GM12873 (cell line): ENCODE data around the gene PCDH9.

Experiments
- TF ChIP-seq, protein P1 (sequence below): IDR thresholded peaks from 2 replicates; pipeline ENCODE4 v1.5.1; 2012; ENCODE audit warnings: low read depth, mild to moderate bottlenecking, moderate library complexity, low read length, control low read depth; ENCODE audit not compliant: insufficient read depth; ENCODE audit errors: missing control alignments

The PCDH9 gene

DNA sequence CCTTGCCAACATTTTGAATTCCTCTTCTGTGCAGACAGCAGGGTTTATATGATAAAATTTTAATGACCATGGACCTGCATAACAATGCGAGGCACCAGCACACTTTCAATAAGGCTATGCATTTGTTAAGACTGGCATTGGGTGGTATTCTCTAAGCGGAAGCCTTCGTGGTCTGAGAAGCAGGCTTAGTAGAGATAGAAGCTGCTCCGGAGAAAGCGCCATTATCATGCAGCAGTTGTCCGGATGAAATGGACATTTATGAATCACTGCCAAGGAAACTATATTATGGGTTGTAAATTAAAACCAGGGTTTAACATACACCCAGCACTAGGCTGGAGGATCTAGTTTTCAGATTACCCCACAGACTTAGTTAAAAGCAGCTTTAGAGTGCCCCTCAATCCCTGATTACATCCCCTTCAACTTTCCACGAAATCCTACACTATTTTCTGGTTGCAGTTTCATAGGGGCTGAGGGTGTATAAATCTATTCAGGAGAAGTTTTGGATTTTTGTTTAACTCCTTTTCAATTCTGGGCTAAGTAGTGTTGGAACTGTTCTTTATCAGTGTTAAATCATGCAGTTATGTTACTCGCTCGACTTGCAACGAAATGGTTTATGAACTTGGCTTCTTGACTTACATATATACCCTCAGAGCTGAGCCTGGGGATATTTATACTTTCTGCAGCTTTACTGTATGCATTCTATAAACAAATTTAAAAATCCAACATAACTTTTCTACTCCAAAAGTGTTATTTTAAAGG, 193.3 kb downstream of the PCDH9 start:
- TF ChIP-seq, protein P1, sequence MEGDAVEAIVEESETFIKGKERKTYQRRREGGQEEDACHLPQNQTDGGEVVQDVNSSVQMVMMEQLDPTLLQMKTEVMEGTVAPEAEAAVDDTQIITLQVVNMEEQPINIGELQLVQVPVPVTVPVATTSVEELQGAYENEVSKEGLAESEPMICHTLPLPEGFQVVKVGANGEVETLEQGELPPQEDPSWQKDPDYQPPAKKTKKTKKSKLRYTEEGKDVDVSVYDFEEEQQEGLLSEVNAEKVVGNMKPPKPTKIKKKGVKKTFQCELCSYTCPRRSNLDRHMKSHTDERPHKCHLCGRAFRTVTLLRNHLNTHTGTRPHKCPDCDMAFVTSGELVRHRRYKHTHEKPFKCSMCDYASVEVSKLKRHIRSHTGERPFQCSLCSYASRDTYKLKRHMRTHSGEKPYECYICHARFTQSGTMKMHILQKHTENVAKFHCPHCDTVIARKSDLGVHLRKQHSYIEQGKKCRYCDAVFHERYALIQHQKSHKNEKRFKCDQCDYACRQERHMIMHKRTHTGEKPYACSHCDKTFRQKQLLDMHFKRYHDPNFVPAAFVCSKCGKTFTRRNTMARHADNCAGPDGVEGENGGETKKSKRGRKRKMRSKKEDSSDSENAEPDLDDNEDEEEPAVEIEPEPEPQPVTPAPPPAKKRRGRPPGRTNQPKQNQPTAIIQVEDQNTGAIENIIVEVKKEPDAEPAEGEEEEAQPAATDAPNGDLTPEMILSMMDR: no peak

DNA sequence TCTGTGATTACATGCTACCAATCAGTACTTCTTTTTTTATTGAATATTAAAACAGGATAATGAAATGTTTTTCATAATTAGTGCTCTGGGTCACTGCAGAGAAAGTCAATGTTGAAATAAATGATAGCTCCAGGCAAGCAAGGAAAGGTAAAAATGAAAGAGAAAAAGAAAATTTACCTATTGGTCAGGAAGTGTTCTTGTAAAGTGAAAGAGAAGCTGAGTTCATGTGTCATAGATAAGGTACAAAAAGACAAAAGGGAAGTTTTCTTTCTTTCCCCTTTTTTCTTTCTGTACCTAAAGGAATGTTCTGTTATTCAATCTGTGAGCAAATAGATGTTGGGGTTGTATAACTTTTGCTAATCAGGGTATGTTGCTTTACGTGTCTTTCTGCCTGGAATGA, 197.0 kb downstream of the PCDH9 start:
- TF ChIP-seq, protein P1: no peak

- TF ChIP-seq, protein P1: no peak
Observed at GRCh38 chr13:67023130-67023876, 206.8 kb downstream of the PCDH9 start.

DNA sequence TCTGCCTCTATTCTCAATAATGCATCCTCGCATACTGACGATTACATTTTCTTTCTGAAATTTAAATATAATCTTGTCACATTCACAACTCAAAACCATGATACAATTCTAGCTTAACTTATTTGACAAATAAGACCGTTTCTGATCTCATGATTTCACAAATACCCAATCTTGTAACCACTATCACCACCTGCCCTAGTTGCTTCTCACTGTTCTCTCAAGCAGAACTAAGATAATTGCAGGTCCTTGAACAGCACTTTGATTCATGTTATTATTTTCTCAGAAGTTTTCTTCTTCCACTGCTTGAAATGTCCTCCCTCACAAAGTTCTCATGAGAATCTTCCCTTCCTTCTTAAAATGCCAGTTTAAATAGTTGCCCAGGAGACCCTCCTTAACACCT, 211.4 kb downstream of the PCDH9 start:
- TF ChIP-seq, protein P1: no peak

DNA sequence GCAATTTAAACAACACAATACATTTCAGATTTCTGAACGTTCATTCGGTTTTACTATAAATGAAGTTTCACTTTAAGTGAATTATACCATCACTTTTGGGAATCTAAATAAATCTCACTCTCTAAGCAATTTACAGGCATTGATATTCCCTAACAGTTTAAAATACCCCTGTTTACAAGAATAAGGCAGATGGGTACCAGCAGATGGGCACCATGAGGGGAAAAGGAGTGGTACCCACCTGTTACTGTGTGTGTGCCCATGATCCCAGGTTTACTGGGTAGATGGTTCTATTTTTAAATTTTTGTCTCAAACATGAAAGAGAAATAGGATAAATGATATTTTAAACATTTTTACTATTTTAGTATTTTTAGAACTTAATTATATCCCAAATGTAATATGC, 212.9 kb downstream of the PCDH9 start:
- TF ChIP-seq, protein P1: no peak

- TF ChIP-seq, protein P1: no peak
Observed at GRCh38 chr13:67015976-67016600, 214.0 kb downstream of the PCDH9 start.

DNA sequence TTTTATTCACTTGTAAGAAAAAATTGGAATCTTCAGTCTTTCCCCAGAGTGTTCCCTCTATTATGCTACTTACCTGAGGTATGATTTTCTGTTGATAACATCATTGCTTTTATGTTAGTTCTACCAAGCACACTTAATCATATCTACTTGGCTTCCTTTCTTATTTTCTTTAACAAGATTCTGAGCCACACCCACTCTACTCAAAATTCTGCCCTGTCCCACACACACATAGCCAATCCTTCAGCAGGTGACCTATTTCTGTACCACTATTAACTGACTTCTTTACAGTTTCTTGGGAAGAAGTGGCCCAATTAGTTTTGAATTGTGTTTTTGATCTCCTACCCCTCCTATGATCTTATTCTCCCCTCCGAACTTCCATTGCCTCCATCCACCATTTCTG, 215.7 kb downstream of the PCDH9 start:
- TF ChIP-seq, protein P1: no peak
